NCI-H2227 treated with DMSO at 0.1 percent for 48 hours (cell line): ENCODE results near the gene MAD1L1.
"Not testable (repeated sequence)": the region's sequence is repeated elsewhere in the genome, so short reads cannot be mapped to it uniquely, and the experiment has no call there.

Experiments
- DNase-seq: peaks from one replicate; lab custom pipeline; 2025; lab: John Stamatoyannopoulos, UW

The MAD1L1 gene

DNA sequence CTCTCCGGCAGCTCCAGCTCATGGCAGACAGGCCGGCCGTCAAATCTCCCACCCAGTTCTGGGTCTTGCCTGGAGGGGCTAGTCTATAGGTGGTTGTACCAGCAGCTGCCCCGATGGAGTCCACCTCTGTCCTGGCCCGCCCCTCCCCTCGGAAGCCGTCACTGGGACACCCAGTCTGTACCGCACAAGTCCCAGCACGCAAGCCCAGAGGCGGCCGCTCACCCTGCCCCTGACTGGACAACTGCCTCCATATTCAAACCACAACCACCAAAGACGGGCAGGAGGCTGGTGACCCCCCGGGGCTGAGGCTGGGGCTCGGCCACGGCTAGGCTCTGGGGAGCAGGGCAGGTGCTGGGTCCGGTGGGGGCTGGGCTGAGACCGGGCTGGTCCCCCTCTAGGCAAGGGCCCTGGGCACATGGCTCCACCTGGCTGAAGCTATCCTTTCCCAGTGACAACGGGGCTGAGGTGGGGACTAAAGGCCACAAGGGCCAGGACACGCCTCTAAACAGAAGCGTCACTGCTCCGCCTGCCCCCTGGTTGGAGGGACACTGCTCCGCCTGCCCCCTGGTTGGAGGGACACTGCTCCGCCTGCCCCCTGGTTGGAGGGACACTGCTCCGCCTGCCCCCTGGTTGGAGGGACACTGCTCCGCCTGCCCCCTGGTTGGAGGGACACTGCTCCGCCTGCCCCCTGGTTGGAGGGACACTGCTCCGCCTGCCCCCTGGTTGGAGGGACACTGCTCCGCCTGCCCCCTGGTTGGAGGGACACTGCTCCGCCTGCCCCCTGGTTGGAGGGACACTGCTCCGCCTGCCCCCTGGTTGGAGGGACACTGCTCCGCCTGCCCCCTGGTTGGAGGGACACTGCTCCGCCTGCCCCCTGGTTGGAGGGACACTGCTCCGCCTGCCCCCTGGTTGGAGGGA is 371.6 kb downstream of the MAD1L1 start:
- DNase-seq, result not testable (repeated sequence)

DNA sequence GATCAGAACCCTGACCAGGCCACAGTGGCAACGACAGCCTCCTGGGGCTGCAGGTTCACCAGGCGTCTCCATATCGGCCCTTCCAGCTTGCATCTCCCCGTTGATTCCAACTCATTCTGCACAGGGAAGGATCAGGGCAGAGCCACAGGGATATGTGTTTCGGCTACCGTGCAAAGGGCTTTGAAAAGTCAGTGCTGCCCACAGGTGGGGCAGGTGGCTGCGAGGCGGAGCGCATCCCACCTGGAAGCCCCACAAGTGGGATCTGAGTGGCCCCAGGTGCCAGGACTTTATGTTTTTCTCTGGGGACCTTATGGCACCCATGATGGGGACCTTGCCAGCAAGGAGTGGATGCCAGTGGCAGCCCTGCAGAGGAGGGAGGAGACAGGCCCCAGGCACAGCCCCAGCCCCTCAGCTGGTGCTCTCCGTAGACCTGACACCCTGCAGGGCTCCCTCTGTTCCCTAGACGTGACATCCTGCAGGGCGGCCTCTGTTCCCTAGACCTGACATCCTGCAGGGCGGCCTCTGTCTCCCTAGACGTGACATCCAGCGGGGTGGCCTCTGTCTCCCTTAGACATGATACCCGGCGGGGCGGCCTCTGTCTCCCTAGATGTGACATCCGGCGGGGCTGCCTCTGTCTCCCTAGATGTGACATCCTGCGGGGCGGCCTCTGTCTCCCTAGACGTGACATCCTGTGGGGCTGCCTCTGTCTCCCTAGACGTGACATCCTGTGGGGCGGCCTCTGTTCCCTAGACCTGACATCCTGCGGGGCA is 373.3 kb downstream of the MAD1L1 start:
- DNase-seq, result no peak

DNA sequence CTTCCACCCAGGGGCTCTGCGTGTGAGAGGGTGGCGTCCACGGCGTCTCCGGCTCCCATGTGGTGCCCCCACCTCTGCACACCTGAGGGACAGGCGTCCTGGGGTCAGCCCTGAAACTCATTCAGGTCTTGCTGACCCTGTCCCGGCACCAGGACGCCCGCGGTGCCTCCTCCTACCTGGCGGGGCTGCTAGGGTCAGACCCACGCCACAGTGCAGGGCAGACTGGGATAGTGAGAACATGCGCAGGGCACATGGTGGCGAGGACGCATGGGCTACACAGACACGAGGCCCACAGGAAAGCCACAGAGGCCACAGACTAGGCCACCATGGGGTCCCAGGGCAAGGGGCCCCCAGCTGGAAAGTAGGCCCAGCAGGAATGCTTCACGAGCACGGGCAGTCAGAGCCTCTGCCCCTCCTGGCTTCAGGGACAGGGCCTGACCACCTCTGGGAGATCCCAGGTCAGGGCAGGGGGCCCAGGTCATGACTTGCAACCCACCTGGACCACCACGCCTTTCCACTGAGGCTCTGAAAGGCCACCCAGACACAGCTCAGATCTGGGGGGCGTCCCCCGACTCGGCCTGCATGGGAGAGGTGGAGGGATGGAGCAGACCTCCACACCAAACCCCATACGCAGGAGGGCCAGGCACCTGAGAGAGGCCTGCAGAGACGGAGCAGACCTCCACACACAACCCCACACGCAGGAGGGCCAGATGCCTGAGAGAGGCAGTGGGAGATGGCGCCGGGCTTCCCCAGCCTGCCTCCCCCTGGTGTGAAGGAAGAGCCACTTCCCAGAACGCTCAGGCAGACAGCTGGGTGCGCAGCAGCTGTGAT is 374.1 kb downstream of the MAD1L1 start:
- no peak for DNase-seq

DNA sequence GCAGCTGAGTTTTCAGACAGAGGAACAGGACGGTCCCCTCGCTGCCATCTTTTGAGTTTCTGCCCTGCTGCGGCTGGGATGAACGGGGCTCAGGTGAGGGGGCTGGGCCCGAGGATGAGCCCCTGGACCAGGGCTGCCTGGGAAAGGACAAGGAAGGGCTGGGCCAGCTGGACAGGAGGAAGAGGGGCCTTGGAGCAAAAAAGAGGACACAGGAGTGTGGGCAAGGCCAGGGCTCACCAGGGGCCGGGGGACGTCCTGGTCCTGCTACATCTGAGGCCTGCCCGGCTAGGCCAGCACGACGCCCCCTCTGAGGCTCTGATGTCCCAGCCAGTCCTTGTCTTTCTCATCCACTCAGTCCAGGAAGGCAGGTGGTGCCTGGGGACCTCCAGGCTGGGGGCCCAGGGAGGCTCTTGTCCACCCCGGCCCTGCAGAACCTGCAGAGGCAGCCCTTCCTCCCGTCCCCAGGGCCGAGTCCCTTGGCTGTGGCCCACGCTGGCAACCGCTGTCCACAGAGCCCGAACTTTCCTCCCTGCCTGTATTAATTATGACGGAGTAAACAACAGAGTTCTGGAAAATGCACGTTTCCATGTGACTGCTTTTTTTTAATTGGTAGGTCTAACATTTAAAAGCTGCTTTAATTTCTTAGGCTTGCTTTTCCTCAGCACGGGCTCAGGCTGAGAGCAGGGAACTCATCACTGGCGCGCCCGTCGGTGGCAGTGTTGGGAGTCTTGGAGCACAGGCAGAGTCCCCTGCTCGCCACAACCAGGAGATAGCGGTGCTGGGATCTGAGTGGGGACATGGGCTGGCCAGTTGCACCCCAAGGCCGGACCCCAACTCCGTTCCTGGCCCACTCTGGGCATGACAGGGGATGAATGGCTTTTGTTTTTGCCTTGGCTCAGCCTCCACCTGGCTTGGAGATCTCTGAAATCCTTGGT is 375.0 kb downstream of the MAD1L1 start:
- DNase-seq, result no peak

DNA sequence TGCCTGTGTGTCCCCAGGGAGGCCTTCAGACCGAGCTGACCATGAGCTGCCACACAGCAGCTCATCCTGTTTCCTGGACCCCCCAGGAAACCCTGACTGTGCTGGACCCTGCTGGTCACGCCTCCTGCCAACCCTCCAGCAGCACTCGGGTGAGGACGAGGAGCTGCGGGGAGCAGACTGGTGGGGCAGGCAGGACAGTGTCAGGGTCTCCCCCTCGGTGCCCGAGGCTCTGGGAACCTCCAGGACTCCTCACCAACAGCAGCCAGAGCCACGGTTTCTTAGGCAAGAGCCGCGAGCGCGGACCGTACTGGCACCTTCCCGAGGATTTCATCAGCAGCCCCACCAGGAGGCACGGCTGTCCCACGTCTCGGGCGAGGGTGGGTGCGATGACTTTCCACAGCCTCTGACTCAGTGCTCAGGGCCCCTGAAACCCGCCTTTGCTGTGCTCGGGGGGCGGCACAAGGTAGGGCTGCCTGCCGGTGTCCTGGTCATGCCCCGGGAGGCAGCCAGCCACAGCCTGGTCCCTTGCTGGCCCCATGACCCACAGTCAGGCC is 375.8 kb downstream of the MAD1L1 start:
- no peak for DNase-seq

DNA sequence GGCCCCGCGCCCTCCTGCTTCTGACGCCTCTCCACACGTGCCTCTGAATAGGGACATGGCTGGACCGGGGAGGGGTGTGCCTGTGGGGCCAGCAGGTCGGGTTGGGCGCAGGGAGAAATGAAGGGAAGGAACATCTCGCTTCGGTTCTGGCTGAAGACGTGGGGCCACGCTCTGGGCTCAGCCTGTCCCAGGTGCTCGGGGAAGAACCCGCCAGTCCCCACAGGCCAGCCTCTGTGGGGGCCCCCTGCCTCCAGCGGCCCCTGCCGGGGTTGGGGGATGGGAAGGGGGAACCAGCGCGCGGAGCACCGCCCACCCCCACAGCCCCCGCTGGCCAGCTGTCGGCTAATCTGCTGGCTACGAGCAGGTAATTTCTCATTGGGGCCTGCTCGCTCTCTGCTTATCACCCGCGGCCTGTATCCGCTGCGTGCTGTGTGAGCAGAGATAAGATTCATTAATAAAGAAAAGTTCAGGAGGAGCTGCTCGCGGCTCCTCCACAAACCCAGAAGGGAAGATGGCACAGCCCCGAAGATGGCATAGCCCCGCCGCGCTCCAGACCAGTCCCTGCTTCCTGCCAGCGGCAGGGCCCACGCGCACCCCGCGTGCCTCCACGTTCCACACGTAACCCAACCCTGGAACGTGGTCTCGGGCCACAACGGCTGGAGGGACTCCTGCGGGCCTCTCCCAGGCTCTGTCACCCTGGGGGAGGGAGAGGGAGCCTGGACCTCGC is 376.4 kb downstream of the MAD1L1 start:
- DNase-seq, result no peak

DNA sequence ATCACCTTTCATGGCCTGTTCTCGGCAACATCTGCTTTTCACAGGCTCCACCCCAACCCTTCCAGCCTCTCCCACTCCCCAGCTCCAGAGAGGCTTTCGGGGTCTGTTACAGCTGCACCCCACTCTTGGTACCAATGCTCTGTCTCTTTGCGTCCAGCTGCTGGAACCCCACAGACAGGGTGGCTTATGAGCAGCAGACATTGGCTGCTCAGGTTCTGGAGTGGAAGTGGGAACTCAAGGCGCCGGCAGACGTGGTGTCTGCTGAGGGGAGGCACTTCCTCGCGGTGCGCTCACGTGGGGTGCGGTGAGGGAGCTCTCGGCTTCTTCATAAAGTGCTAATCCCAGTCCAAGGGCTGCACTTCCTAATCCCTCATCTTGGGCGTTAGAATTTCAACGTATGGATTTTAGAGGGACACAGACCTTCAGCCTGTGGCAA is 377.0 kb downstream of the MAD1L1 start:
- DNase-seq, result no peak

DNA sequence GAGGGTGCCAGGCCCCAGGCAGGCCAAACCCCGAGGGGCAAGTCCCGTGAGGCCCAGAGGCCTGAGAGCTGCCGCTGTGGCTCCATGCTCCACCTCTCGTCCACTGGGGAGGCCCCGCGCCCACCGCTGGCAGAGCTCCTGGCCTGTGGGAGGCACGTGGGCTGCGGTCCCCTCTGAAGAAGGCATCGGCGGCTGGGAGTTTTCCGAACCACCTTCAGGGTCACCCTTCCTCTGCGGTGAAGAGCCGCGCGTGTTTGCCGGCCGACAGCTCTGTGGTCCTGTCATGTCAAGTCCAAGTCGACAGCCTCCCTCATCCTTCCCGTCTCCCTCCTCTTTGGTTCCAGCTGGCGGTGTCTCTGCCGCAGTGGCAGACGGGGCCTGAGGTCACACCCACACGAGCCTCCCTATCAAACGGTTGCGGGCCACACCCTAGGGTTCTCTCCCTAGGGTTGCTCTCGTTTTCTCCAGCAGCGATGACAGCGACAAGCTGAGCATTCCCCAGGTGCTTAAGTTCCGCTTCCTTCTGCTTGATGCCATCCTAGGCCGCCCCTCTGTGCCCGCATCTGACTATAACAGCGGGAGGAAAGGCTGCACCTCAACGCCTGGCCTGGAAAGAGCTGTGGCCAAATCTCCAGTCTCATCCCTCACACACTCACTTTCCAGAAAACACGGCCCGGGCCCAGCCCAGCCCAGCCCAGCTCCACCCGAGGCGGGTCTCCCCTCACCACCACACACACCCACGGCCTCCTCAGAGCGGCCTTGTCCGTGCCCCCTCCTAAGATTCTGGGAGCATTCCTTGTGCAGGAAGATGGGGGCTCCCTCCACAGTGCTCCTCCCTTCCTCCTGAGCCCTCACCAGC is 377.6 kb downstream of the MAD1L1 start:
- DNase-seq, result no peak

DNA sequence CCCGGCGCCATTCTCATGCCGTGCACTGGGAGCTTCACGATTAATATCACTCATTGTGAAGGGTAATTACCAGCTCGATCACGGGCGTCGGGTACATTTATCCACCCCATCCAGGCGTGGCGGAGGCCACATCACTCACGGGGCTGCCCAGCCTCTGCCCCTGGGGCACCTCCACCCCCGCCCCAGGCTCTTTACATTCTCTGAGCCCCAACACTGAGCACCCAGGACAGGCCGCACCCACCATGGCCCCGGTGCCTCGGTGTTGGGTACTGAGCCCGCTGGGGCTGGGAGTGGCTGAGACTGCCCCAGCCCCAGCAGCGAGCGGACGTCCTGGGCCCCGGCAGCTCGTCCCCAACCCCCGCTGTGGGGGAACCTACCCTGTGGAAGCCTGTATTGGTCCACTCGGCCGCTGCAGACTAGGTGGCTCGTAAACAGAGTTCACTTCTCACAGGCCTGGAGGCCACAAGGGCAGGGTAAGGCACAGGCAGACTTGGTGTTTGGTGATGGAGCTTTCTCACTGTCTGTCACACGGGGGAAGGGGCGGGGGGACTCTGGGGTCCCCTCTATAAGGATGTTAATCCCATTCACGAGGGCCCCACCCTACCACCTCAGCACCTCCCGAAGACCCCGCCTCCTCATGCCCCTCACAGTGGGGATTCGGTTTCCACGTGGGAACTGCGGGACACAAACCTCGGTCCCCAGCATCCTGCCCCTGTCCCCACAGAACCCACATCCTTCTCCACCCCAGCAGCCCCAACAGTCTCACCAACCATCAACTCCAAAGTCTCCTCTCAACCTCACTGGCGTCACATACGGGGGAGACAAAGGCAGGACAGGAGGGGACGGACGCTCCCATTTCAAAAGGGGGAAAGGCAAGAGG is 378.5 kb downstream of the MAD1L1 start:
- DNase-seq, result peak; percentile 30

DNA sequence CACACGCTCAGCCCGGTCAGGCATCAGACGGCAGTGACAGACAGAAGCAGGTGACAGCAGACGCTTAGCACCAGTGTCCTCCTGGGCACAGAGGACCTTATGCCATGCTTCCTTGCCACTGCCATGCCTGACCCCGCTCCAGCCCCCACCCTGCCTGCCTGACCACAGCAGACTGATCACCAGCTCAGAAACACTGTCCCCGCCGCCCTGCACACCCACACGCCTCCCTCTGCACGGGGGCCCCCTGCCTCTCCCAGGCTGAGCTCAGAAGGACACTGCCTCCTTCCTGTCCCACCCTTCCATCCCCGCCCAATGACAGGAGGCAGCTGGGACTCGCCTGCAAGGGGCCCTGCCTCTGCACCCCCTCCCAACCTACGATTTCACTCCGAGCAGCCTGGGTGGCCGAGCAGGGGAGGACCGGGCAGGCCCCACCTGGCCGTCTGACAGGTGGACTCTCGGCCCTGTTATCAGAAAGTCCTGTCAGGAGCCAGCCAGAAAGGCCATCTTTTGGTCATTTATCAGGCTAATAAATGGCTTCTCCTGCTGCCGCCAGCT is 379.2 kb downstream of the MAD1L1 start:
- DNase-seq, result peak; percentile 30

DNA sequence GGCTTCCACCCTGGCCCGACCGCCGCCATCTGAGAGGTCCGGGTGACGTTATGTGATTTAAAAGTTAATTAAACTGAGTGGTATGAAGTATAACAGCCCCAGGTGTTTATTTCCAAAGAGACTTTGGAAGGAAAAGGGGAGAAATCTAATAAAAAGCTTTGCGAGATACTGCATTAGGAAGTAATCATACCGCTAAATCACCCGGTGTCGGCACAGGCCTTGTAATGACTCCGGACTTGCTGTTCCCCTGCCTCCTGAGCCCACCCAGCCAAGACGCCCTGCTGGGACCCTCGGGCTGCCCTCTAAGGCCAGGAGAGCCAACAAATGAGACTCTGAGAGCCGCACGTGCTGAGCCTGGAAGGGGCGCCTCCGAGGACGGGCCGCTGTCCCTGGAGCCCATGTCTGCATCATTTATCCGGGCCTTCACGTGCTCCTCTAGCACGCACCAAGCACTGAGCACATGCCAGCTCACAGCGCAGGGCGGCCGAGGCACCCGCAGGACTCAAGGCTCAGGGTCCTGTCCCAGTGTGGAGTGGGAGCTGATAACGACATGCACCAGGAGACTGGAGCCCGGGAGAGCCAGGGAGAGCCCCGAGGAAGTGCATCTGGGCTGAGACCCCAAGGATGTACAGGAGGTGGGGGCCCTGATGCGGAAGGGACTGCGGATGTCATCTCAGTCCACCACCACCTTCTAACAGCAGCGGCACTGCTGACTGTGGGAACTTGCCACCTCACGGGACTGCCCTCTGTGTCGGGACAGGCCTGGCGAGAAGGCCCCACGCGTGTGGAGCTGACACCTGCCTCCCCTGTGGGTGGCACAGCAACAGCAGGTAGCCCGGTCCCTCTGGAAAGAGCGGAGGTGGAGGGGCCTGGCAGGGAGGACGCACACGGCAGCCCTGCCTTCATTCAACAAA is 380.0 kb downstream of the MAD1L1 start:
- DNase-seq, result no peak

DNA sequence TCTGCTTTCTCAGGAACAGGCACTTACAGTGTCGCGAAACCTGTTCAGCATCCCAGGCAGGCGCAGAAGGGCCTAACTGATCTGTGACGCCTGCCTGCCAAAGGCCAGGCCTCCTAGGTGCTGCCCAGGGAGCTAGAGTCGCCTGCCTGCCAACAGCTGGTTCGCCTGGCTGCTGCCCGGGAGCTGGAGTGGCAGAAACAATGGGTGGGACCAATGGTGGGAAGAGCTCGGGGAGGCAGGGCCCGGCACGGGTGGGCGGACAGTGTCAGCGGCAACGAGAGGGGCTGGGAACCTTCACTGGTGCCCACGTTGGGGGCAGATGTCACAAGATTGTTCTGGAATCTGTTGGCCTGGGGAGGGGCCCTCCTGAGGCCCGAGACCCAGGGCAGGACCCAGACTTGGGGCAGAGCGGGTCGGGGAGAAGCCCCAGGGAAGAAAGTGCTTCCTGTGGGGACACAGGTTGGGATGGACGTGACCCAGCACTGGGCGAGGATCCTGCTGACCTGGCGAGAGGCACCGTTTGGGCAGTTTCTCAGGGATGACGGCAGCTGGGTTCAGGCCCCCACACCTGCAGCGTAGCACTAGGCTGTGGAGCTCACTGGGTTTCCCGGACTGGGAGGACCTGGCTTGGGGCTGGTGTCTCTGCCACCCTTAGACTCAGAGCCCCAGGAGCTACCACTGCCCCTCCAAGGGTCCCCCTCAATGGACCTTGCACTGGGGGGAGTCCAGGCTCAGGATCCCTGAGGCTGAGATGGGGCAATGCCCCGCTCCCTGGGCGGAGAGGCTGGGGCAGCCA is 380.8 kb downstream of the MAD1L1 start:
- no peak for DNase-seq

DNA sequence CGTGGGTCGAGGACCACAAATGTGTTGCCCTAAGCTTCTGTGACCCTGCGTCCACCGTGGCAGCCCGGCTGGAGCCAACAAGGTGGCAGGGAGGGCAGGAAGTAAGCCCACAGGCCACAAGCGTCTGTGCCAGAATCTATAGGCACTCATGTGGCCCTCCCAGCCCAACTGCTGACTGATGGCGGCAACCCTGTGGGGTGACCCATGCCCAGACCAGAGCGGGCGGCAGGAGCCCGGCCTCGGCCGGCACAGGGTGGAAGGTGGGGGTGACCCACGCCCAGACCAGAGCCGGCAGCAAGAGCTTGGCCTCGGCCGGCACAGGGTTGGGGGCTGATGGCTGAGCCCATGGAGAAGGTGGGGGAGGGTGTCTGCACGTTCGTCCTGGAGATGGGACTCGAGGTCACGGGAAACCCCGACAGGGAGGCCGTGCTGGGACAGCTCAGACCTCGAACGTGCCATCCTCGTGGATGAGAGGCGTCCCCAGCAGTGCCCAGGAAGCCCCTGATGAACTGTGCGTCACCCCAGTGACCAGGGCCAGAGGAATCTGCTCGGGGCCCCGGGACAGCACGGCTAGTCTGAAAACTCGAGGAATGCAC is 381.7 kb downstream of the MAD1L1 start:
- no peak for DNase-seq

DNA sequence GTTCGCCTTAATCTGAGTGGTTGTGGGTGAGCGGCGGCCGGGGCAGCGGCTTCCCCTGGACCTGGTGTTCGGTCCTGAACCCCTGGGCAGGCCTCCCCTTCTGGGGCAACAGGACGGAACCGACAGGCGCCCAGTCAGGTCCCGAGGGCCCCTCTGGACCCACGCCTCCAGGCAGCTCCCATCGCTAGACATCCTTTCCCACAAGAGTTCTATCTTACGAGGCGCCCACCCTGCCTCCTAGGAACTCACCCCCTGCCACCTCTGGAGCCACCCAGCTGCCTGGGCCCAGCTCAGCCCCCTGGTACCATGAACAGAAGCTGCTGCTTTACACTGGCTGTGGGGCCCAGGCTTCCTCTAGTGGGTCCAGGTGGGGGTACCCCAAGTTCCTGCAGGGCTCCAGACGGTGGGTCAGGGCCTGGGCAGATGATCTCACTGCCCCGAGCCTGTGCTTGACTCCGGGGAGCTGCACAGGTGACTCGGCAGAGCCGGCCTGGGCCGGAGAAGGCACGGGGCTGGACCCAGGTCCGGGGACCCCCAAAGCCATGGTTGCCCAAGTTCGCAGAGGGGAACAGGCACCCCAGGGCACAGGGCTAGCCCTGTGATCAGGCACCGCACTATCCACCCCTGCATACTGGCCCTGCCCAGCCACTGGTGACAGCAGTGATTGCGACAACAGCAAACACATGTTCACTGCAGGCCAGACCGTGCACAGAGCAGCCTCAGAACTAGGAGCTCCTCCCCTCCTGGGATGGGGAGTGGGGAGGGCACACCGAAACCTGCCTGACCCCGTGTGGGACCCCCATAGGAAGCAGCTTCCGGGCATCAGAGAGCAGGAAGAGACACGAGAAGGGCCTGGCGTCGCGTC is 382.4 kb downstream of the MAD1L1 start:
- no peak for DNase-seq
